Measurements from ENCODE around the gene PEX14. TPM values are rescaled to one million over a fixed set of nuclear protein-coding genes. Genes with fewer than 3 reads are reported as not detected.

Gene PEX14
- total RNA-seq, 1 experiment from 2014 or later = 27.1 TPM

- DNase-seq (ENCODE audit: low read depth) = no peak
These were observed 65.7 kb downstream of the PEX14 start for GRCh38 chr1:10540277-10541005.

- no peak for DNase-seq (ENCODE audit: low read depth)
These were observed 66.5 kb downstream of the PEX14 start for GRCh38 chr1:10541286-10541685.

GRCh38 chr1:10544239-10544638 lies 69.5 kb downstream of the PEX14 start:
- no peak for DNase-seq (ENCODE audit: low read depth)

- DNase-seq (ENCODE audit: low read depth) = no peak
These were observed 72.1 kb downstream of the PEX14 start for GRCh38 chr1:10546896-10547295.

- no peak for DNase-seq (ENCODE audit: low read depth)
These were observed 75.3 kb downstream of the PEX14 start for GRCh38 chr1:10549904-10550664.

GRCh38 chr1:10553118-10553517 lies 78.4 kb downstream of the PEX14 start:
- DNase-seq (ENCODE audit: low read depth) = no peak

- DNase-seq (ENCODE audit: low read depth) = no peak
These were observed 81.1 kb downstream of the PEX14 start for GRCh38 chr1:10555635-10556429.

GRCh38 chr1:10556430-10557005 lies 81.8 kb downstream of the PEX14 start:
- DNase-seq (ENCODE audit: low read depth) = no peak

GRCh38 chr1:10557714-10558113 lies 83.0 kb downstream of the PEX14 start:
- no peak for DNase-seq (ENCODE audit: low read depth)

- no peak for DNase-seq (ENCODE audit: low read depth)
These were observed 84.6 kb downstream of the PEX14 start for GRCh38 chr1:10559386-10559785.

- DNase-seq (ENCODE audit: low read depth) = peak; percentile 29
These were observed 86.7 kb downstream of the PEX14 start for GRCh38 chr1:10561497-10561896.

- DNase-seq (ENCODE audit: low read depth) = no peak
These were observed 87.2 kb downstream of the PEX14 start for GRCh38 chr1:10561955-10562354.

GRCh38 chr1:10564063-10564462 lies 89.3 kb downstream of the PEX14 start:
- DNase-seq (ENCODE audit: low read depth) = no peak

- no peak for DNase-seq (ENCODE audit: low read depth)
These were observed 94.8 kb downstream of the PEX14 start for GRCh38 chr1:10569531-10569930.

GRCh38 chr1:10575616-10576015 lies 100.9 kb downstream of the PEX14 start:
- DNase-seq (ENCODE audit: low read depth) = peak; percentile 86

GRCh38 chr1:10578070-10578469 lies 103.3 kb downstream of the PEX14 start:
- DNase-seq (ENCODE audit: low read depth) = no peak

GRCh38 chr1:10583641-10584040 lies 108.9 kb downstream of the PEX14 start:
- no peak for DNase-seq (ENCODE audit: low read depth)

GRCh38 chr1:10585242-10585641 lies 110.5 kb downstream of the PEX14 start:
- no peak for DNase-seq (ENCODE audit: low read depth)

- DNase-seq (ENCODE audit: low read depth) = no peak
These were observed 111.4 kb downstream of the PEX14 start for GRCh38 chr1:10586125-10586524.

- no peak for DNase-seq (ENCODE audit: low read depth)
These were observed 113.9 kb downstream of the PEX14 start for GRCh38 chr1:10588640-10589039.

GRCh38 chr1:10589074-10589473 lies 114.3 kb downstream of the PEX14 start:
- DNase-seq (ENCODE audit: low read depth) = no peak

GRCh38 chr1:10591010-10591409 lies 116.3 kb downstream of the PEX14 start:
- no peak for DNase-seq (ENCODE audit: low read depth)
